BE2C (cell line): Measurements from ENCODE around the gene PKIG.

Experiments
- DNase-seq: peaks from one replicate; pipeline ENCODE4 v3.0.0-alpha.2; 2020
- H3K27me3 ChIP-seq: fragments of 250-450 bp; sonication (Bioruptor Pico); 2 replicates; pipeline ENCODE4 v1.5.1; 2020; ENCODE audit warnings: mild to moderate bottlenecking
- H3K36me3 ChIP-seq: fragments of 250-450 bp; sonication (Bioruptor Pico); 2 replicates; pipeline ENCODE4 v1.5.1; 2020; ENCODE audit warnings: mild to moderate bottlenecking
- H3K4me1 ChIP-seq: fragments of 250-450 bp; sonication (Bioruptor Pico); 2 replicates; pipeline ENCODE4 v1.5.1; 2020
- H3K4me3 ChIP-seq: 2 replicates; pipeline ENCODE4 v1.5.1; 2011; ENCODE audit warnings: low read depth, low read length
- H3K9me3 ChIP-seq: fragments of 250-450 bp; sonication (Bioruptor Pico); 2 replicates; pipeline ENCODE4 v1.5.1; 2020
- TF ChIP-seq, protein P1 (sequence below): IDR thresholded peaks from 2 replicates; pipeline ENCODE4 v1.5.1; 2012; ENCODE audit warnings: mild to moderate bottlenecking, low read depth, low read length

Gene PKIG

DNA sequence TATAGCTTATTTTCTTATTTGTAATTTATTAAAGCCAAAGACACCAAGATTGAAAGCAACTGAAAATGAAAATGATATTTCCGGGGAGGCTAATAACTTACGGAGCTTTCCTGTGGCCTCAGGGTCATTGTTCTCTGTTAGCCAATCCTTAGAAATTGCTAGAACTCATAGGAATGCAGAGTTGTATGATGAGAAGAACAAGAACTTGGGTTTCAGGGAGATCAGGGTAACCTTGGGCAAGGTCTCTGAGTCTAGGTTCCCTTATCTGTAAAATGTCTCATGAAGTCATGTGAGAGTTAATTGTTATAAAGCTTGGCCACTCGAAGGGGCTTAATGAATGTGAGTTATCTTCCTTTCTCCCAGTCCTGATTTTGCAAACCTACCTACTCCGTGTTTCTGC lies 40.4 kb upstream of the PKIG start:
- no peaks in the 10 kb centered on the region for H3K36me3 ChIP-seq
- no peaks in the 10 kb centered on the region for H3K27me3 ChIP-seq
- peaks cover 2% of the 10 kb centered on the region; the same call in 1 of the 2 replicates for H3K4me1 ChIP-seq
- H3K9me3 ChIP-seq, result no peaks in the 10 kb centered on the region
- TF ChIP-seq, protein P1, sequence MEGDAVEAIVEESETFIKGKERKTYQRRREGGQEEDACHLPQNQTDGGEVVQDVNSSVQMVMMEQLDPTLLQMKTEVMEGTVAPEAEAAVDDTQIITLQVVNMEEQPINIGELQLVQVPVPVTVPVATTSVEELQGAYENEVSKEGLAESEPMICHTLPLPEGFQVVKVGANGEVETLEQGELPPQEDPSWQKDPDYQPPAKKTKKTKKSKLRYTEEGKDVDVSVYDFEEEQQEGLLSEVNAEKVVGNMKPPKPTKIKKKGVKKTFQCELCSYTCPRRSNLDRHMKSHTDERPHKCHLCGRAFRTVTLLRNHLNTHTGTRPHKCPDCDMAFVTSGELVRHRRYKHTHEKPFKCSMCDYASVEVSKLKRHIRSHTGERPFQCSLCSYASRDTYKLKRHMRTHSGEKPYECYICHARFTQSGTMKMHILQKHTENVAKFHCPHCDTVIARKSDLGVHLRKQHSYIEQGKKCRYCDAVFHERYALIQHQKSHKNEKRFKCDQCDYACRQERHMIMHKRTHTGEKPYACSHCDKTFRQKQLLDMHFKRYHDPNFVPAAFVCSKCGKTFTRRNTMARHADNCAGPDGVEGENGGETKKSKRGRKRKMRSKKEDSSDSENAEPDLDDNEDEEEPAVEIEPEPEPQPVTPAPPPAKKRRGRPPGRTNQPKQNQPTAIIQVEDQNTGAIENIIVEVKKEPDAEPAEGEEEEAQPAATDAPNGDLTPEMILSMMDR, result no peak
- DNase-seq, result no peak
- H3K4me3 ChIP-seq, result no peak overlapping the region

DNA sequence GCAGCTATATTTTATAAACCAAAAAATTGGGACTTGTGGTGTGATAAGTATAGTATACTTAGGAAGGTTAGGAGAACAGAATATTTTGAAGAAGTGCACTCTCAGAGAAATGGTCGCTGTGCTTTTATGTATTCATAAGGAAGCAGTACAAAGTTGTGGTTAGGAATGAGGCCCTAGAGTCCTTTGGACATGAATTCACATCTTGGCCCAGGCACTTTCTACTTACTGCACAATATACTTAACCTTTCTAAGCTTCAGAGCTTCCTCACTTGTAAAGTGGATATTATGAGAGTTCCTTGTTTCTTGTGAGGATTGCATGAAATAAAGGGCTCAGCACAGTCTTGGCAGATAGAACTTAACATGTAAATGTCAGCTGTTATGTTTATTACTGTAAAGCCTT lies 39.5 kb upstream of the PKIG start:
- TF ChIP-seq, protein P1, result no peak
- DNase-seq, result no peak
- H3K4me3 ChIP-seq, result no peak overlapping the region
- H3K4me1 ChIP-seq, result peaks cover 3% of the 10 kb centered on the region; the same call in 1 of the 2 replicates
- no peaks in the 10 kb centered on the region for H3K36me3 ChIP-seq
- no peaks in the 10 kb centered on the region for H3K27me3 ChIP-seq
- H3K9me3 ChIP-seq, result no peaks in the 10 kb centered on the region

DNA sequence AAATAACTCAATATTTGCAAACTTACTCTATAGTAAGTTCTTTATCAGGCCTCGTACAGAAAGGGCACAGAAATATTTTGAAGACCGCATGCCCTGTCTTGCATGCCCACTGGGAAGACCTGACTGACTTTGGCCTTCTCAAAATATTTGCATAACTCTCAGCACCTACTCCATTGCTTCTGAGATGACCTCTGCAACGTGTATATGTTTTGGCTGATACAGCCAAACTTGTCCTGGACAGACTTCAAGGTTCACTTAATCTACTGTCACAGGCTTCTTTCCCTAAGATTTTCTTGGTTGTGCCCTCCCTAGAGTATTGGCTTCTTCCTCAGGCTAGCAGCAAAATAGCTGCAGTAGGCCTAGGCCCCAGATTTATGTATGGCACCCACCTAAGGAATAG lies 39.0 kb upstream of the PKIG start:
- H3K9me3 ChIP-seq, result no peaks in the 10 kb centered on the region
- no peaks in the 10 kb centered on the region for H3K27me3 ChIP-seq
- DNase-seq, result no peak
- no peak overlapping the region for H3K4me3 ChIP-seq
- no peaks in the 10 kb centered on the region for H3K36me3 ChIP-seq
- TF ChIP-seq, protein P1, result no peak
- peaks cover 3% of the 10 kb centered on the region; the same call in 1 of the 2 replicates for H3K4me1 ChIP-seq

DNA sequence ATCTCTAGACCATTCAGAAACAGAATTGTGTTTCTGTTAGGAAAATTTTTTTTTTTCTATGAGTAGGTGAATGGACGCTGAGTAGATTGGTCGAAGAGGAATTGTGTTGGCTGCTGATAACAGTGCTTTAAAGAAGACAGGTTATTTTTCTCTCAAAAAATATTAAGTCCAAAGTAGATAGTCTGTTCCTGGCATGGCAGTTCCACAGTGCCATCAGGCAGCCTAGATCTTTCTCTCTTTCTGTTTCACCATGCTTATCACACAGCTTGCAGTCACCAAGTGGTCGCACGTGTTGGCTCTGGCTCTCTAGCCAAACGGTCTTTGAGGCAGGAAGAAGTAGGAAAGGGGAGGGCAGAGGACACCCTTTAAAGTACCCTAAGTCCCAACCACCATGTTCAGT lies 38.1 kb upstream of the PKIG start:
- Histone ChIP-seq H3K9me3 (no peaks in the 10 kb centered on the region), H3K36me3 (no peaks in the 10 kb centered on the region), H3K4me3 (no peak overlapping the region), H3K4me1 (peaks cover 3% of the 10 kb centered on the region; the same call in 1 of the 2 replicates), H3K27me3 (no peaks in the 10 kb centered on the region)
- no peak for DNase-seq
- TF ChIP-seq, protein P1, result no peak

DNA sequence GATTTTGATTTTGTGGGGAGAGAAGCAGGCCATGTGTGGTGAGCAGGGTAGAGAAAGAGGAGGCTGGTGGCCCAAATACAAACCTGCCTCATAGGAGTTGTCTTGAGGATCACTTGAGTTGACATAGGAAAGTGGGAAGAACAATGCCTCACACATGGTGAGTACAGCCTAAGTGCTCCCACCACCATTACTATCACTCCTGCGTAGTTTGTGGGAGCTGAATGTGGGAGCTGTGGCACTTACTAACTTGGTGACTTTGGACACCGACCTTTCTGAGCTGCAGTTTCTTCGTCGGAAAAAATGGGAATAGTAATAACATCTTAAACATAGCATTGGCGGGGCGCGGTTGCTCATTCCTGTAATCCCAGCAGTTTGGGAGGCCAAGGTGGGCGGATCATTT lies 35.0 kb upstream of the PKIG start:
- TF ChIP-seq, protein P1, result no peak
- Histone ChIP-seq H3K27me3 (no peaks in the 10 kb centered on the region), H3K4me1 (peaks cover 3% of the 10 kb centered on the region; the same call in 1 of the 2 replicates), H3K9me3 (no peaks in the 10 kb centered on the region), H3K4me3 (no peak overlapping the region), H3K36me3 (no peaks in the 10 kb centered on the region)
- DNase-seq, result no peak

DNA sequence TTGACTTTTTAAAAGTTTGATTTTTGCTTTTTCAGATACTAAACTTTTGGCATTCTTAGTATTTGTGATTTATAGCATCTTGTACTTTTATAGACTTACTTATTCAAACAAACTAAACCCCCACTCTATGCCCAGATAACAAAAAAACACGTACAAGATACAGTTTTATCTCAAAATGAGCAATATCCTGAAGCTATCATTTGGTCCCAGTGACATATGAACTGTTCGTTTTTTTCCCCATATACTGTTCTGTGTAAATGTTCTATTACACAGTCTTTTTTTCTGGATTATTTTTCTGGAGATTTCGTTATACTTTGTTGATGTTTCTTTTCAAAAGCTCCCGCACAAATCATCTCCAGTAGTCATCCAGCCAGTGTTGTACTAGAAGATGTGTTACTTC lies 33.3 kb upstream of the PKIG start:
- no peaks in the 10 kb centered on the region for H3K36me3 ChIP-seq
- H3K4me1 ChIP-seq, result peaks cover 9% of the 10 kb centered on the region
- TF ChIP-seq, protein P1, result no peak
- no peak overlapping the region for H3K4me3 ChIP-seq
- no peaks in the 10 kb centered on the region for H3K9me3 ChIP-seq
- DNase-seq, result no peak
- H3K27me3 ChIP-seq, result no peaks in the 10 kb centered on the region
